Neural crest cell (in vitro differentiated cells): ENCODE measurements around the gene MXRA8. TPM values are rescaled to one million over a fixed set of nuclear protein-coding genes. Genes with fewer than 3 reads are reported as not detected.

Source experiments
- DNase-seq: peaks from one replicate; pipeline ENCODE4 v3.0.0; 2021; ENCODE audit warnings: low read depth, mixed read lengths, low spot score
- H3K27ac Mint-ChIP-seq: one replicate; pipeline ENCODE4 v1.8.0; 2021; ENCODE audit warnings: mild to moderate bottlenecking, mixed read lengths; ENCODE audit not compliant: unreplicated experiment
- H3K27me3 Mint-ChIP-seq: 2 replicates; pipeline ENCODE4 v1.8.0; 2021; ENCODE audit warnings: low read depth, mild to moderate bottlenecking, mixed read lengths
- H3K36me3 Mint-ChIP-seq: 2 replicates; pipeline ENCODE4 v1.8.0; 2021; ENCODE audit warnings: low read depth, mild to moderate bottlenecking, mixed read lengths
- H3K4me1 Mint-ChIP-seq: 2 replicates; pipeline ENCODE4 v1.8.0; 2021; ENCODE audit warnings: mixed read lengths
- H3K4me3 Mint-ChIP-seq: one replicate; pipeline ENCODE4 v1.8.0; 2021; ENCODE audit warnings: mild to moderate bottlenecking, mixed read lengths
- H3K9me3 Mint-ChIP-seq: 2 replicates; pipeline ENCODE4 v1.8.0; 2021; ENCODE audit warnings: mixed read lengths
- total RNA-seq: library from RNA; stranded (reverse); gene quantifications from 2 replicates; pipeline ENCODE4 v1.2.1, GENCODE V29; 2021
- TF ChIP-seq, protein P1 (sequence below): fragments of 200-600 bp; sonication (generic); conservative IDR thresholded peaks from 2 replicates; pipeline ENCODE4 v1.5.0; 2021; ENCODE audit warnings: antibody characterized with exemption, mild to moderate bottlenecking

Gene MXRA8
- total RNA-seq, 1 donor from 2014 or later: 5.8 TPM

DNA sequence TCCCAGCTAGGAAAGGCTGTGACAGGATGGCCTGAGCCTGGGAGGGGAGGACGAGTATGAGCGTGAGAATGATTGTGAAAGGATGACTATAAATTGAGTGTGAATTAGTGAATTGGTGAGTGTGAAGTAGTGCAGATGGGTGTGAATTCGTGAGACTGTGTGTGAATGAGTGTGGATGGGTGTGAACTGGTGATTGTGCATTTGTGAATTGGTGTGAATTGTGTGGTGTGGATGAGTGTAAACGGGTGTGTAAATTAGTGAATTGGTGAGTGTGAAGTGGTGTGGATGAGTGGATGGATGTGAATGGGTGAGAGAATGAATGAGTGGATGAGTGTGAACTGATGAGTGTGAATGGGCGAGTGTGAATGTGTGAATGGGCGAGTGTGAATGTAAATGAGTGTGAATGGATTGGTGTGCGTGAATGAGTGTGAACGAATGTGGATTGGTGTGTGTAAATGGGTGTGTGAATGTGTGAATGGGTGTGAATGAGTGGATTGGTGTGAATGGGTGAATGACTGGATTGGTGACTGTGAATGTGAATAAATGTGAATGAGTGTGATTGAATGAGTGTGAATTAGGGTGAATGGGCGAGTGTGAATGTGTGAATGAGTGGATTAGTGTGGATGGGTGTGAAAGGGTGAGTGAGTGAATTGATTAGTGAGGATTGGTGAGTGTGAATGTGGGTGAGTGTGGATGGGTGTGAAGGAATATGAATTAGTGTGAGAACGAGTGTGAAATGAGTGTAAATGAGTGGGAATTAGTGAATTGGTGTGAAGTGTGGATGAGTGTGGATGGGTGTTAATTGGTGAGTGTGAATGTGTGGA, 7.7 kb upstream of the MXRA8 start:
- H3K4me1 Mint-ChIP-seq: peaks cover 8% of the 10 kb centered on the region
- H3K4me3 Mint-ChIP-seq: no peak overlapping the region
- DNase-seq: no peak
- no peak overlapping the region for H3K27ac Mint-ChIP-seq
- TF ChIP-seq, protein P1, sequence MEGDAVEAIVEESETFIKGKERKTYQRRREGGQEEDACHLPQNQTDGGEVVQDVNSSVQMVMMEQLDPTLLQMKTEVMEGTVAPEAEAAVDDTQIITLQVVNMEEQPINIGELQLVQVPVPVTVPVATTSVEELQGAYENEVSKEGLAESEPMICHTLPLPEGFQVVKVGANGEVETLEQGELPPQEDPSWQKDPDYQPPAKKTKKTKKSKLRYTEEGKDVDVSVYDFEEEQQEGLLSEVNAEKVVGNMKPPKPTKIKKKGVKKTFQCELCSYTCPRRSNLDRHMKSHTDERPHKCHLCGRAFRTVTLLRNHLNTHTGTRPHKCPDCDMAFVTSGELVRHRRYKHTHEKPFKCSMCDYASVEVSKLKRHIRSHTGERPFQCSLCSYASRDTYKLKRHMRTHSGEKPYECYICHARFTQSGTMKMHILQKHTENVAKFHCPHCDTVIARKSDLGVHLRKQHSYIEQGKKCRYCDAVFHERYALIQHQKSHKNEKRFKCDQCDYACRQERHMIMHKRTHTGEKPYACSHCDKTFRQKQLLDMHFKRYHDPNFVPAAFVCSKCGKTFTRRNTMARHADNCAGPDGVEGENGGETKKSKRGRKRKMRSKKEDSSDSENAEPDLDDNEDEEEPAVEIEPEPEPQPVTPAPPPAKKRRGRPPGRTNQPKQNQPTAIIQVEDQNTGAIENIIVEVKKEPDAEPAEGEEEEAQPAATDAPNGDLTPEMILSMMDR: no peak
- H3K36me3 Mint-ChIP-seq: no peaks in the 10 kb centered on the region
- no peaks in the 10 kb centered on the region for H3K9me3 Mint-ChIP-seq
- peaks cover 5% of the 10 kb centered on the region for H3K27me3 Mint-ChIP-seq

DNA sequence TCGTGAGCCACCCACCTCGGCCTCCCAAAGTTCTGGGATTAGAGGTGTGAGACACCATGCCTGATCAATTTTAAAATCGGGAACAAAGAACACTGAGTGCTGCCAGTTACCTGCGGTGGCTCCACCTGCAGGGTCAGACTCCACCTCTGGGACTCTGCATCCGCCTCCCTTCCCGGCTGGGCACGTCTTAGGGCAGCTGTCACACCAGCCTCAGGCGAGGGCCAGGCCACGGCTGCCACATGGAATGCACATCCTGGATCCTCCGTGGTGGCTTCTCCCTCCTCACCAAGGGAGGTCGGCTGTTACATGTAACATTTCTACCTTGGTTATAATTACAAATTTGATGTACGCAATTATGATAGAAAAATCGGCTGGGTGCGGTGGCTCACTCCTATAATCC, 5.9 kb upstream of the MXRA8 start:
- TF ChIP-seq, protein P1: no peak
- DNase-seq: no peak
- peak overlapping the region; percentile 49 for H3K4me3 Mint-ChIP-seq
- H3K27ac Mint-ChIP-seq: no peak overlapping the region
- no peaks in the 10 kb centered on the region for H3K9me3 Mint-ChIP-seq
- peaks cover 9% of the 10 kb centered on the region for H3K27me3 Mint-ChIP-seq
- peaks cover 21% of the 10 kb centered on the region for H3K4me1 Mint-ChIP-seq
- H3K36me3 Mint-ChIP-seq: no peaks in the 10 kb centered on the region

DNA sequence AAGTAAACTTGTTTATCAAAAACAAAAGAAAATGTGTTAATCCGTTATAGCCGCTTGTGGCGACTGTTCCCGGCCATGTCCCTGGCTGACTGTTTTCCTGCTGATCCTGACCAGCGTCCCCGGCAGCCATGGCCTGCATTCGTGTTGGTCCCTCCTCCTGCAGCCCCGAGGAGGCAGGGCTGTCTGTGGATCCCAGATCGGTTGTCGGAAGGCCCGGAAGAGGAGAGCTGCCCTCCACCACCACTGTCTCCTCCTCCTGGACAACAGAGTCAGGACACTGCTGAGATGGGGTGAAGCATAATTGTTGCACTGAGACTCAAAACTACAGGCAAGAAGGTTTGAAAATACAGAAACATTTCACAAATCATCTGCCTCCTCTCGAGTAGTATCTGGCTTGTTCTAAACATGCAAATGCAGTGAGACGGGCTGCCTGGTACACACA, 3.6 kb upstream of the MXRA8 start:
- Mint-ChIP-seq H3K36me3 (no peaks in the 10 kb centered on the region), H3K27ac (no peak overlapping the region), H3K4me3 (peak overlapping the region; percentile 59), H3K9me3 (no peaks in the 10 kb centered on the region), H3K27me3 (peaks cover 19% of the 10 kb centered on the region), H3K4me1 (peaks cover 37% of the 10 kb centered on the region)
- TF ChIP-seq, protein P1: no peak
- DNase-seq: no peak

DNA sequence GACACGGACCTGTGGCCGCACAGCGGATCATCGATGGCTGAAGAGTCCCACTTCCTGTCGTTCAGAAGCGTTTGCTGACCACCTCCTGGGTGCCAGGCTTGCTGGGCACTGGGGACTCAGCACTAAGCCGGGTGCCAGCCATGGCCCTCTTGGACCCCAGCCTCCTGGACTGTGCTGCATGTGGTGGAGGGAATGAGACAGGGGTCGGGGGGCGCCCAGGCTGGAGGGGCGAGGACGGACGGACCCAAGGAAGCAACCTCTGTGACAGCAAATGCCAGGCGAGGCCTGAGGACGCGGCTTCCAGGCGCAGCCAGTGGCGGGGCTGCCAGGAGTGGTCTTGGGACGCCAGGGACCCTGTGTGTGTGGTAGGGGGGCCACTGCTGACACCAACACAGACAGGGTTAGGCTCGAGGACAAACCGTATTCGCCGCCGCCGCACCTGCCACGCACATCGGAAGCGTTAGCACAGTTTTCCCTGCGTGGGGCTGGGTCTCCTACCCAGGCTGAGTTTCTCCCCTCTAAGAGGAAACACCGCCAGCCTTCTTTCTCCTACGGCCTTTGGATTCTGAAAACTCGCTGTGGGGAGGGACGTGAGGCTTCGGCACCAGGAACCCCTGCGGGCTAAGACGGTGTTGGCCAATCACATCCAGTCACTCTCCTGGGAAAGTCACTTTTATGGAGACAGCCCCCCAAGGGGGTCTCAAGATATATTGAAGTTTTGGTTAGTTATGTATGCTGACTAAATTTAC, 3.1 kb upstream of the MXRA8 start:
- Mint-ChIP-seq H3K36me3 (no peaks in the 10 kb centered on the region), H3K9me3 (no peaks in the 10 kb centered on the region), H3K27ac (no peak overlapping the region), H3K27me3 (peaks cover 20% of the 10 kb centered on the region), H3K4me3 (peak overlapping the region; percentile 59), H3K4me1 (peaks cover 37% of the 10 kb centered on the region)
- TF ChIP-seq, protein P1: no peak
- no peak for DNase-seq

DNA sequence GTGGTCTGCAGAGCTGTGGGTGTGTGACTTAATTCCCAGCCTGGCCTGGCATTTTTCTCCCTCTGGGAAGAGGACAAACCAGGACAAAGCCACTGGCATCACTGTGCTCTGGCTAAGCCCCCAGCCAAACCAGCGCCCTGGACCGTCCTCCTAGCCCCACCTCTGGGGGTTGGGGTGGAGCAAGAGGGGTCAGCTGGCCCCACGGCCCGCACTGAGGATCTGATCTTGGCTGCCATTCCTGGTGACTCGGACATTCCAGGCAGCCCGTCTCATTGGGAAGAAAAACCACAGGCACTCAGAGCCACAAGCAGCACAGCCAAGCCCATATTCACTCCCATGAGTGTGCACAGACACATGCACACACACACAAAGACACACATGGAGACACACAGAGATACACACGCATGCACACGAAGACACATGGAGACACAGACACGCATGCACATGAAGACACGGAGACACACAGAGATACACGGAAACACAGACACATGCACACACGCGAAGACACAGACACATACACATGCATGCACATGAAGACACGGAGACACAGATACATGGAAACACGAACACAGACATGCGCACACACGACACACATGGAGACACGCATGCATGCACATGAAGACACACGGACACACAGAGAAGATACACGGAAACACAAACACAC, 2.3 kb upstream of the MXRA8 start:
- DNase-seq: no peak
- H3K4me3 Mint-ChIP-seq: no peak overlapping the region

More for the DNA sequence above, 2.3 kb upstream of the MXRA8 start:
- Mint-ChIP-seq H3K9me3 (no peaks in the 10 kb centered on the region), H3K27me3 (peaks cover 20% of the 10 kb centered on the region), H3K27ac (peak overlapping the region; percentile 54), H3K4me1 (peaks cover 37% of the 10 kb centered on the region), H3K36me3 (no peaks in the 10 kb centered on the region)
- TF ChIP-seq, protein P1: no peak
